A673 (cell line): ENCODE data around the gene RAB33B.

Source experiments
- EZH2 ChIP-seq: fragments of 200-600 bp; sonication (generic); IDR thresholded peaks from 2 replicates; pipeline ENCODE4 v1.6.1; 2017; ENCODE audit warnings: borderline replicate concordance, low read depth, mild to moderate bottlenecking, mixed read lengths, antibody characterized with exemption, low read length; ENCODE audit not compliant: poor library complexity, severe bottlenecking
- TF ChIP-seq, protein P1 (sequence below): fragments of 300-800, 200-600 bp; sonication (generic); conservative IDR thresholded peaks from 2 replicates; pipeline ENCODE4 v1.5.1; 2017; ENCODE audit warnings: low read depth, mild to moderate bottlenecking, antibody characterized with exemption, low read length, moderate library complexity, mixed read lengths

DNA sequence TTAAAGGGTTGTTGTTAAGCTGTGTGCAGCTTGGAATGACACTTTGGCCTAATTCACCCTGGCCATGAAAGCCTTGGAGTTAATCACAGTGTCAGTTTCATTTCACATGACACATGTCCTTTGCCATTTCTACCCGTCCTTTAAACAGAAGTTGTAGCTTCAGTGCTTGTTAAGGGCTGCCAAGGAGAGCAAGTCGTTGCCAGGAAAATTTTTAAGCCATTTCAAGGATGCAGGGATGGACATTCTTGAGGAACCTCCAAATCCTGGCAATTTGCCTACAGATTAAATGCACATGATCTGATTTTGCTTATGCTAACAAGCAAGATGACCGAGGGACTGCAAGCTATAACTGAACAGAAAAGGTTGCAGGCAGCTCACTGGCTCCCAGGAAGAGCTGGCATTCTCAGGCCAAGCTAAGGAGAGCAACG lies 61.6 kb downstream of the RAB33B start:
- TF ChIP-seq, protein P1, sequence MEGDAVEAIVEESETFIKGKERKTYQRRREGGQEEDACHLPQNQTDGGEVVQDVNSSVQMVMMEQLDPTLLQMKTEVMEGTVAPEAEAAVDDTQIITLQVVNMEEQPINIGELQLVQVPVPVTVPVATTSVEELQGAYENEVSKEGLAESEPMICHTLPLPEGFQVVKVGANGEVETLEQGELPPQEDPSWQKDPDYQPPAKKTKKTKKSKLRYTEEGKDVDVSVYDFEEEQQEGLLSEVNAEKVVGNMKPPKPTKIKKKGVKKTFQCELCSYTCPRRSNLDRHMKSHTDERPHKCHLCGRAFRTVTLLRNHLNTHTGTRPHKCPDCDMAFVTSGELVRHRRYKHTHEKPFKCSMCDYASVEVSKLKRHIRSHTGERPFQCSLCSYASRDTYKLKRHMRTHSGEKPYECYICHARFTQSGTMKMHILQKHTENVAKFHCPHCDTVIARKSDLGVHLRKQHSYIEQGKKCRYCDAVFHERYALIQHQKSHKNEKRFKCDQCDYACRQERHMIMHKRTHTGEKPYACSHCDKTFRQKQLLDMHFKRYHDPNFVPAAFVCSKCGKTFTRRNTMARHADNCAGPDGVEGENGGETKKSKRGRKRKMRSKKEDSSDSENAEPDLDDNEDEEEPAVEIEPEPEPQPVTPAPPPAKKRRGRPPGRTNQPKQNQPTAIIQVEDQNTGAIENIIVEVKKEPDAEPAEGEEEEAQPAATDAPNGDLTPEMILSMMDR = no peak
- TF ChIP-seq EZH2 = no peak
